Measurements from ENCODE around the gene SLC45A3. TPM values are rescaled to one million over a fixed set of nuclear protein-coding genes. Genes with fewer than 3 reads are reported as not detected.

SLC45A3 gene
- total and polyA plus RNA-seq, 2 donors (not counting 3 experiments of a cell fraction or from before 2014, with no cell fraction given), result 15.1 to 15.6 TPM

DNA sequence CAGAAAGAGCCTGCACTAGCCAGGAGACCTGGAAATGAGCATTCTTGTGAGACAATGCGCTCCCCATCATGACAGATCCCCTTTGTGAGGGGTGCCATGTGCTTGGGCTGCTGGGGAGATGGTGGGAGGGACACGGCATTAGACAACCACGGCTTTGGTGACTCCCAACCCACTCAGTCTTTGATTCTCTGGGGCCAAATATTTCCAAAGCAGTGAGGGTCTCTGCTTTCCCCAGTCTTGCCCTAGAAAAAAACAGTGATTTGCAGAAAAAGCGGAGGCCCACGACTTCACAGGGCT, 10.2 kb downstream of the SLC45A3 start:
- DNase-seq (ENCODE audit: low read depth, low spot score) (no peak), FAIRE-seq (no peak)
- Histone ChIP-seq H3K4me1 (ENCODE audit: control insufficient read depth, extremely low read depth, insufficient read depth, low read length) (peaks cover 24% of the 10 kb centered on the region), H3K4me3 (replicated peaks in 1 of 3; ENCODE audit: insufficient read depth in 1 of 3, low read depth in 1 of 3, low read length in 3 of 3) (no peak overlapping the region), H3K79me2 (ENCODE audit: control insufficient read depth, insufficient read depth, low read length) (peaks cover 6% of the 10 kb centered on the region), H3K27ac (ENCODE audit: insufficient read depth, low read depth, low read length) (no peak overlapping the region), H3K9me1 (replicated peaks; ENCODE audit: control insufficient read depth, extremely low read depth, insufficient read depth, low read length) (no peaks in the 10 kb centered on the region), H3K4me2 (ENCODE audit: insufficient read depth, low read length) (no peak overlapping the region), H2AFZ (ENCODE audit: low read depth, low read length) (no peak overlapping the region), H4K20me1 (replicated peaks; ENCODE audit: control insufficient read depth, extremely low read depth, insufficient read depth, low read length) (no peaks in the 10 kb centered on the region), H3K27me3 (ENCODE audit: control insufficient read depth in 2 of 2, insufficient read depth in 2 of 2, low read length in 2 of 2) (no peaks in the 10 kb centered on the region), H3K9me3 (replicated peaks; ENCODE audit: control insufficient read depth, insufficient read depth, low read length) (no peaks in the 10 kb centered on the region), H3K9ac (replicated peaks; ENCODE audit: extremely low read depth, insufficient read depth, low read length) (no peak overlapping the region), H3K36me3 (ENCODE audit: control insufficient read depth in 2 of 2, extremely low read depth in 1 of 2, insufficient read depth in 2 of 2, low read length in 2 of 2) (no peaks in the 10 kb centered on the region)
- ChIA-PET POLR2A (no interaction called here), CTCF (interaction anchor here (1.0 to 17.5 kb wide), 6 partner anchors 8 to 307 kb away, joined by 3 to 908 read pairs (median 11); no protein-coding TSS in a partner anchor)
- no peak for TF ChIP-seq POLR2A (IDR thresholded peaks at IDR 0.05; ENCODE audit: low read depth, low read length)
- TF ChIP-seq FOS (IDR thresholded peaks at IDR 0.05; ENCODE audit: borderline replicate concordance, insufficient read depth, low read length), result no peak
- TF ChIP-seq, protein P1, sequence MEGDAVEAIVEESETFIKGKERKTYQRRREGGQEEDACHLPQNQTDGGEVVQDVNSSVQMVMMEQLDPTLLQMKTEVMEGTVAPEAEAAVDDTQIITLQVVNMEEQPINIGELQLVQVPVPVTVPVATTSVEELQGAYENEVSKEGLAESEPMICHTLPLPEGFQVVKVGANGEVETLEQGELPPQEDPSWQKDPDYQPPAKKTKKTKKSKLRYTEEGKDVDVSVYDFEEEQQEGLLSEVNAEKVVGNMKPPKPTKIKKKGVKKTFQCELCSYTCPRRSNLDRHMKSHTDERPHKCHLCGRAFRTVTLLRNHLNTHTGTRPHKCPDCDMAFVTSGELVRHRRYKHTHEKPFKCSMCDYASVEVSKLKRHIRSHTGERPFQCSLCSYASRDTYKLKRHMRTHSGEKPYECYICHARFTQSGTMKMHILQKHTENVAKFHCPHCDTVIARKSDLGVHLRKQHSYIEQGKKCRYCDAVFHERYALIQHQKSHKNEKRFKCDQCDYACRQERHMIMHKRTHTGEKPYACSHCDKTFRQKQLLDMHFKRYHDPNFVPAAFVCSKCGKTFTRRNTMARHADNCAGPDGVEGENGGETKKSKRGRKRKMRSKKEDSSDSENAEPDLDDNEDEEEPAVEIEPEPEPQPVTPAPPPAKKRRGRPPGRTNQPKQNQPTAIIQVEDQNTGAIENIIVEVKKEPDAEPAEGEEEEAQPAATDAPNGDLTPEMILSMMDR (IDR thresholded peaks at IDR 0.05; ENCODE audit: extremely low read depth in 1 of 2, insufficient read depth in 1 of 2, low read depth in 1 of 2, low read length in 2 of 2), result no peak
- TF ChIP-seq, protein P2, sequence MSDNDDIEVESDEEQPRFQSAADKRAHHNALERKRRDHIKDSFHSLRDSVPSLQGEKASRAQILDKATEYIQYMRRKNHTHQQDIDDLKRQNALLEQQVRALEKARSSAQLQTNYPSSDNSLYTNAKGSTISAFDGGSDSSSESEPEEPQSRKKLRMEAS (IDR thresholded peaks at IDR 0.05; ENCODE audit: insufficient read depth, insufficient read length), result no peak
- TF ChIP-seq POLR2AphosphoS5 (IDR thresholded peaks at IDR 0.05; ENCODE audit: insufficient read depth, low read depth, low read length), result no peak
- TF ChIP-seq MYC (IDR thresholded peaks at IDR 0.05; ENCODE audit: low read depth, low read length), result no peak
- TF ChIP-seq EZH2 (IDR thresholded peaks at IDR 0.05; ENCODE audit: borderline replicate concordance, low read depth, low read length, severe bottlenecking), result no peak
- TF ChIP-seq JUN (IDR thresholded peaks at IDR 0.05; ENCODE audit: borderline replicate concordance, insufficient read depth, insufficient read length, low read depth), result no peak
- no peak for TF ChIP-seq GATA2 (IDR thresholded peaks at IDR 0.05; ENCODE audit: insufficient read depth, insufficient read length, low read depth, low read length)
- no TSS peak for BruUV-seq (replicated peaks)
- intact Hi-C loops (cut with micrococcal nuclease) (no loop called here), dilution Hi-C loops (cut with MboI; ENCODE audit: extremely low pct_ligation_motif_present, low sequenced_read_pairs) (no loop called here)

Data from endothelial cell of umbilical vein (primary cell).